Adrenal gland (tissue), 12 donors: ENCODE measurements around the gene RBM28. TPM values are rescaled to one million over a fixed set of nuclear protein-coding genes. Genes with fewer than 3 reads are reported as not detected.

Experiments
- DNase-seq, 7 donors: peaks; one replicate each; pipeline ENCODE4 v3.0.0-alpha.2; 2019 to 2020
- H3K27ac ChIP-seq, 5 donors: fragments of 200-600 bp; sonication (generic) in 4 of 5; 1 replicate in 3 of 5; 2 replicates in 2 of 5; pipeline versions ENCODE4 v1.5.1 to v1.8.0; 2016 to 2020; ENCODE audit warnings: mild to moderate bottlenecking in 1 of 5
- H3K27me3 ChIP-seq: fragments of 200-600 bp; 2 replicates; pipeline ENCODE4 v1.8.0; 2021
- H3K36me3 ChIP-seq, 2 donors: fragments of 200-600 bp; replicated peaks in 1 of 2; 1 replicate in 1 of 2; 2 replicates in 1 of 2; pipeline versions ENCODE4 v1.5.1 to v1.8.0; 2018 to 2022
- H3K4me1 ChIP-seq, 2 donors: fragments of 200-600 bp; replicated peaks in 1 of 2; 1 replicate in 1 of 2; 2 replicates in 1 of 2; pipeline versions ENCODE4 v1.5.1 to v1.8.0; 2018 to 2021
- H3K4me3 ChIP-seq, 4 donors: fragments of 200-600 bp; sonication (generic) in 3 of 4; one replicate each; pipeline ENCODE4 v1.5.1; 2016 to 2018
- H3K9me3 ChIP-seq, 3 donors: fragments of 200-600 bp; sonication (generic) in 1 of 3; replicated peaks in 1 of 3; 1 replicate in 2 of 3; 2 replicates in 1 of 3; pipeline versions ENCODE4 v1.5.1 to v1.8.0; 2016 to 2021
- POLR2A ChIP-seq, 2 donors: fragments of 450-650 bp; IDR thresholded peaks; one replicate each; pipeline ENCODE4 v1.6.1; 2017; ENCODE audit warnings: antibody characterized with exemption in 2 of 2, mild to moderate bottlenecking in 2 of 2, moderate library complexity in 1 of 2
- WGBS, 4 donors: extraction: QIAGEN DNeasy Blood & Tissue Kit in 2 of 4; methylation state at CpG; one replicate each; pipeline versions ENCODE4 v1.1.5 to v1.1.7; 2013 to 2017; 5-methylcytosine and 5-hydroxymethylcytosine counted together
- intact Hi-C, 2 donors: fragments of 100-400 bp; cut with DNase I; formaldehyde crosslinking; loops; one replicate each; pipeline versions ENCODE4 v1.14.1 to v1.15.0; 2022 to 2023
- polyA plus RNA-seq, 3 donors: library from polyadenylated mRNA; stranded (reverse); fragments of 200-250 nt in 2 of 3; fragments of 350-450 nt in 1 of 3; fragmentation: Illumina TruSeq in 1 of 3; extraction: RNeasy Lipid Tissue Mini Kit (QIAGEN cat#74804) in 1 of 3; gene quantifications; one replicate each; pipeline ENCODE4 v1.2.3, GENCODE V29; 2013 to 2014
- total RNA-seq, 9 donors: library from RNA; depleted of rRNA in 4 of 9; stranded (reverse); fragments of >200 nt in 4 of 9; fragments of 120-200 nt in 1 of 9; fragmentation: NEBNext Ultra II Directional in 1 of 9; extraction: Animal tissue kit (Norgen Biotek cat#: 25700) in 1 of 9; gene quantifications; one replicate each; pipeline versions ENCODE4 v1.1.0 to v1.2.4, GENCODE V29; 2013 to 2023
- TF ChIP-seq, protein P1 (sequence below), 6 experiments: fragments of 450-650 bp in 4 of 6; fragments of 200-600 bp in 2 of 6; sonication (generic) in 1 of 6; IDR thresholded peaks; 1 replicate in 5 of 6; 2 replicates in 1 of 6; pipeline versions ENCODE4 v1.5.1 to v1.8.0; 2016 to 2021; ENCODE audit warnings: antibody characterized with exemption in 6 of 6, mild to moderate bottlenecking in 2 of 6, moderate library complexity in 1 of 6
- donor health status: healthy with polysubstance abuse.
- donor health status: Bipolar disorder and iron deficiency.
- donor health status: DM: yes; HTN: yes; CAD: no.
- donor health status: DM: no; HTN: no; CAD: no.
- donor health status: DM: no; HTN: no; CAD: no.
- donor health status: DM: yes; HTN: yes; CAD: no.

RBM28 gene
- total and polyA plus RNA-seq, 12 donors = 8.0 to 61.3 (median 24.2) TPM

GRCh38 chr7:128322040-128322643 lies 21.6 kb downstream of the RBM28 start:
- 64 to 77% (median 74%) methylated on average over 3 of the region's 3 CpGs for WGBS, 4 donors
- TF ChIP-seq, protein P1, sequence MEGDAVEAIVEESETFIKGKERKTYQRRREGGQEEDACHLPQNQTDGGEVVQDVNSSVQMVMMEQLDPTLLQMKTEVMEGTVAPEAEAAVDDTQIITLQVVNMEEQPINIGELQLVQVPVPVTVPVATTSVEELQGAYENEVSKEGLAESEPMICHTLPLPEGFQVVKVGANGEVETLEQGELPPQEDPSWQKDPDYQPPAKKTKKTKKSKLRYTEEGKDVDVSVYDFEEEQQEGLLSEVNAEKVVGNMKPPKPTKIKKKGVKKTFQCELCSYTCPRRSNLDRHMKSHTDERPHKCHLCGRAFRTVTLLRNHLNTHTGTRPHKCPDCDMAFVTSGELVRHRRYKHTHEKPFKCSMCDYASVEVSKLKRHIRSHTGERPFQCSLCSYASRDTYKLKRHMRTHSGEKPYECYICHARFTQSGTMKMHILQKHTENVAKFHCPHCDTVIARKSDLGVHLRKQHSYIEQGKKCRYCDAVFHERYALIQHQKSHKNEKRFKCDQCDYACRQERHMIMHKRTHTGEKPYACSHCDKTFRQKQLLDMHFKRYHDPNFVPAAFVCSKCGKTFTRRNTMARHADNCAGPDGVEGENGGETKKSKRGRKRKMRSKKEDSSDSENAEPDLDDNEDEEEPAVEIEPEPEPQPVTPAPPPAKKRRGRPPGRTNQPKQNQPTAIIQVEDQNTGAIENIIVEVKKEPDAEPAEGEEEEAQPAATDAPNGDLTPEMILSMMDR (IDR thresholded peaks at IDR 0.05) = peak in 4 of 6 experiments; percentile 6 to 35 (median 23)
- no peak for TF ChIP-seq POLR2A (IDR thresholded peaks at IDR 0.05)
- H3K27me3 ChIP-seq = no peaks in the 10 kb centered on the region
- peak in 1 of 7 donors; percentile 15 for DNase-seq
- no peaks in the 10 kb centered on the region for H3K9me3 ChIP-seq
- H3K4me1 ChIP-seq = peaks cover 0 to 14% of the 10 kb centered on the region in 2 donors
- H3K27ac ChIP-seq = no peak overlapping the region
- intact Hi-C loops = no loop called here
- H3K4me3 ChIP-seq = no peak overlapping the region
- peaks cover 0 to 65% of the 10 kb centered on the region in 2 donors for H3K36me3 ChIP-seq

- intact Hi-C loops = no loop called here
- H3K36me3 ChIP-seq = peaks cover 0 to 76% of the 10 kb centered on the region in 2 donors
- H3K27me3 ChIP-seq = no peaks in the 10 kb centered on the region
- H3K9me3 ChIP-seq = no peaks in the 10 kb centered on the region
- no peak overlapping the region for H3K27ac ChIP-seq
- H3K4me3 ChIP-seq = no peak overlapping the region
- peaks cover 0 to 14% of the 10 kb centered on the region in 2 donors for H3K4me1 ChIP-seq
- no peak for DNase-seq
- 83 to 87% (median 84%) methylated on average over 5 of the region's 5 CpGs for WGBS, 4 donors
- TF ChIP-seq POLR2A (IDR thresholded peaks at IDR 0.05) = no peak
- TF ChIP-seq, protein P1 (IDR thresholded peaks at IDR 0.05) = no peak
Measured at GRCh38 chr7:128321044-128321422, 22.7 kb downstream of the RBM28 start.

DNA sequence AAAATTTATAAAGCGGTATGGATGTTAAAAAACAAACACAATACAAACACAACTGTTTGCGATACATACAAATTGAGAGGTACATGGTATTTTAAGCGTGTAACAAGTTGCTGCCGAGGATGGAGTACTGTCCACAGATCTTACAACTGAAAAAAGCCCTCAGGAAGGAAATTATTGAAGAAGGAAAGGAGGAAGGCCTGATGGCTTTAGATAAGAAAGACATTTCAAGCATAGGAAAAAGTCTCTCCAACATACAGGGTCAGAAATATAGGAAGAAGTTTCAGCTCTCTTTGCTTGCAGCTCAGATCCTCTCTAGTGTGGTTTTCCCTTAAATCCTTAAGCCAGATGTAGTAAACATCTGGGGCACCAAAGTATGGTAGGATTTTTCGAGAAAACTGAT lies 25.0 kb downstream of the RBM28 start:
- peaks cover 0 to 73% of the 10 kb centered on the region in 2 donors for H3K36me3 ChIP-seq
- TF ChIP-seq, protein P1 (IDR thresholded peaks at IDR 0.05) = no peak
- TF ChIP-seq POLR2A (IDR thresholded peaks at IDR 0.05) = no peak

GRCh38 chr7:128311013-128311412 lies 32.7 kb downstream of the RBM28 start:
- Histone ChIP-seq H3K4me1 (no peaks in the 10 kb centered on the region), H3K27ac (no peak overlapping the region), H3K36me3 (peaks cover 0 to 85% of the 10 kb centered on the region in 2 donors), H3K4me3 (no peak overlapping the region), H3K9me3 (no peaks in the 10 kb centered on the region), H3K27me3 (no peaks in the 10 kb centered on the region)
- TF ChIP-seq, protein P1 (IDR thresholded peaks at IDR 0.05) = no peak
- TF ChIP-seq POLR2A (IDR thresholded peaks at IDR 0.05) = no peak
- WGBS, 4 donors = 90 to 98% (median 93%) methylated on average over 3 of the region's 3 CpGs
- intact Hi-C loops = no loop called here
- no peak for DNase-seq

More for the DNA sequence above, 25.0 kb downstream of the RBM28 start:
- Histone ChIP-seq H3K9me3 (no peaks in the 10 kb centered on the region), H3K27me3 (no peaks in the 10 kb centered on the region), H3K4me1 (peaks cover 0 to 9% of the 10 kb centered on the region in 2 donors), H3K27ac (no peak overlapping the region), H3K4me3 (no peak overlapping the region)
- no peak for DNase-seq
- 72 to 87% (median 82%) methylated on average over 5 of the region's 5 CpGs for WGBS, 4 donors
- intact Hi-C loops = no loop called here
